Measurements from ENCODE around the gene NBAS.

DNA sequence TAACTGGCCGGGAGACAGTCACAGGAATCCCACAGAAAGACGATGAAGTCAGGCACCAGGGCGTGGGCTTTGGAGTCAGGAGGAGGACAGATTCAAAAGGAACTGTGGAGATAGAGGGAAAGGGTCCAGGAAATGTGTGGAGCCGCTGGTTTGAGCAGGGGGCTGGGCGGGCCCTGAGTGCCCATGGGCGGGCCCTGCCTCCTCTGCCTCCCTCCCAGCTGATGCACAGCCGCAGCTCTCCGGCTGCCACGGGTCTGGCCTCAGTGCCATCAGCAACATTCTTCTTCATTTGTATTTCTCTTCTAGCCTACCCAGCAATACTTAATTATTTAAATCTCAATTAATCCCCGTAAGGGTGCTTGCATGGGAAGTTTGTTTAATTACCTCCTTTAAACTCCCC, 432.3 kb downstream of the NBAS start:
- TF ChIP-seq, protein P1, sequence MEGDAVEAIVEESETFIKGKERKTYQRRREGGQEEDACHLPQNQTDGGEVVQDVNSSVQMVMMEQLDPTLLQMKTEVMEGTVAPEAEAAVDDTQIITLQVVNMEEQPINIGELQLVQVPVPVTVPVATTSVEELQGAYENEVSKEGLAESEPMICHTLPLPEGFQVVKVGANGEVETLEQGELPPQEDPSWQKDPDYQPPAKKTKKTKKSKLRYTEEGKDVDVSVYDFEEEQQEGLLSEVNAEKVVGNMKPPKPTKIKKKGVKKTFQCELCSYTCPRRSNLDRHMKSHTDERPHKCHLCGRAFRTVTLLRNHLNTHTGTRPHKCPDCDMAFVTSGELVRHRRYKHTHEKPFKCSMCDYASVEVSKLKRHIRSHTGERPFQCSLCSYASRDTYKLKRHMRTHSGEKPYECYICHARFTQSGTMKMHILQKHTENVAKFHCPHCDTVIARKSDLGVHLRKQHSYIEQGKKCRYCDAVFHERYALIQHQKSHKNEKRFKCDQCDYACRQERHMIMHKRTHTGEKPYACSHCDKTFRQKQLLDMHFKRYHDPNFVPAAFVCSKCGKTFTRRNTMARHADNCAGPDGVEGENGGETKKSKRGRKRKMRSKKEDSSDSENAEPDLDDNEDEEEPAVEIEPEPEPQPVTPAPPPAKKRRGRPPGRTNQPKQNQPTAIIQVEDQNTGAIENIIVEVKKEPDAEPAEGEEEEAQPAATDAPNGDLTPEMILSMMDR (IDR thresholded peaks at IDR 0.05; ENCODE audit: poor library complexity, severe bottlenecking) = no peak
- TF ChIP-seq EZH2 (IDR thresholded peaks at IDR 0.05; ENCODE audit: borderline replicate concordance, insufficient read depth, low read length, poor library complexity, severe bottlenecking) (no peak), POLR2AphosphoS5 (IDR thresholded peaks at IDR 0.05) (no peak), SMC3 (conservative IDR thresholded peaks at IDR 0.05; ENCODE audit: poor library complexity) (no peak)

Measured in neural cell (in vitro differentiated cells).